Uterus (tissue), 2 donors: ENCODE data around the gene PLCL1.

Source experiments
- CTCF ChIP-seq, 4 experiments: fragments of 200-600 bp in 2 of 4; fragments of 450-650 bp in 2 of 4; sonication (generic) in 2 of 4; IDR thresholded peaks; one replicate each; pipeline ENCODE4 v1.5.1; 2016 to 2019; ENCODE audit warnings: antibody characterized with exemption in 4 of 4, mild to moderate bottlenecking in 2 of 4, moderate library complexity in 1 of 4
- POLR2A ChIP-seq, 2 donors: fragments of 450-650 bp; IDR thresholded peaks; one replicate each; pipeline ENCODE4 v1.6.1; 2016; ENCODE audit warnings: antibody characterized with exemption in 2 of 2, mild to moderate bottlenecking in 1 of 2, moderate library complexity in 1 of 2

DNA sequence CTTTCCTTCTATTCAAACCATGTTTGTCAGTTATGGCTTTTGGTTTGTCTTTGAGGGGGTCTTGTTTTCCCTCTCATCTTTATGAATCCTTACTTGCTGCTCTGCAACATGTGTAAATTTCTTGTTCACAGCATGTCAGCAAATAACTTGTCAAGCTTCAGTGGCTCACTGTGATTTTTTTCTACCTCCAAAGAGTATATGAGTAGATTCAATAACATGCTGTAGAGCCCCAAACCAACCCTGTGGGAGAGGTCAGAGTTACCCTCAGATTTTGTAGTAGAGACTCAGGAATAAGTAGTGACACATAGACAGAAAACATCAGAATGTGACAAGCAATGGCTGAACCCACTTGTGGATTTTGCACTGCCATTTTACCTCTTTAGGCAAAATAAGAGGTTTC lies 121.6 kb downstream of the PLCL1 start:
- TF ChIP-seq CTCF (IDR thresholded peaks at IDR 0.05): no peak
- TF ChIP-seq POLR2A (IDR thresholded peaks at IDR 0.05): no peak
